PC-9 (cell line): ENCODE data around the gene PHYHD1. TPM values are rescaled to one million over a fixed set of nuclear protein-coding genes. Genes with fewer than 3 reads are reported as not detected.

Source experiments
- BruUV-seq: library from RNA; stranded (reverse); fragments of 400-500 nt; replicated peaks from 2 replicates; lab custom pipeline; 2021; lab: Mats Ljungman, UMichigan
- CTCF ChIA-PET: fragments of 300-600 bp; sonication (Branson Sonifier 250); formaldehyde crosslinking; loops from one replicate; lab custom pipeline; 2022; ENCODE audit warnings: antibody characterized with exemption; lab: Charles Lee
- POLR2A ChIA-PET: fragments of 300-600 bp; sonication (Branson Sonifier 250); formaldehyde crosslinking; loops from one replicate; lab custom pipeline; 2022; ENCODE audit warnings: antibody characterized with exemption; ENCODE audit not compliant: unreplicated experiment; lab: Charles Lee
- DNase-seq, 2 experiments: peaks; one replicate each; pipeline versions ENCODE4 v3.0.0 to v3.0.0-alpha.2; 2015 to 2022; ENCODE audit warnings: mixed read lengths in 1 of 2
- H2AFZ ChIP-seq: fragments of 200-600 bp; sonication (generic); 2 replicates; pipeline ENCODE4 v1.8.1; 2017; ENCODE audit warnings: antibody characterized with exemption
- H3F3A ChIP-seq: fragments of 200-600 bp; sonication (generic); 2 replicates; pipeline ENCODE4 v1.8.1; 2017; ENCODE audit warnings: antibody characterized with exemption, mild to moderate bottlenecking, low read depth; ENCODE audit not compliant: insufficient read depth
- H3K27ac ChIP-seq: fragments of 200-600 bp; sonication (generic); 2 replicates; pipeline ENCODE4 v1.6.1; 2016; ENCODE audit warnings: mixed run types
- H3K27me3 ChIP-seq: fragments of 200-600 bp; sonication (generic); 2 replicates; pipeline ENCODE4 v1.6.1; 2016; ENCODE audit warnings: low read depth, mixed run types; ENCODE audit not compliant: insufficient read depth
- H3K36me3 ChIP-seq: fragments of 200-600 bp; sonication (generic); 2 replicates; pipeline ENCODE4 v1.6.1; 2016; ENCODE audit warnings: low read depth, mixed run types
- H3K4me1 ChIP-seq: fragments of 200-600 bp; sonication (generic); replicated peaks from 2 replicates; pipeline ENCODE4 v1.6.1; 2016; ENCODE audit warnings: mixed run types; ENCODE audit not compliant: insufficient read depth
- H3K4me2 ChIP-seq: fragments of 200-600 bp; sonication (generic); 2 replicates; pipeline ENCODE4 v1.6.1; 2017; ENCODE audit warnings: mixed run types
- H3K4me3 ChIP-seq: fragments of 200-600 bp; sonication (generic); 2 replicates; pipeline ENCODE4 v1.6.1; 2016; ENCODE audit warnings: mixed run types
- H3K79me2 ChIP-seq: fragments of 200-600 bp; sonication (generic); 2 replicates; pipeline ENCODE4 v1.6.1; 2017; ENCODE audit warnings: low read depth, mixed run types
- H3K9me2 ChIP-seq: fragments of 200-600 bp; sonication (generic); 2 replicates; pipeline ENCODE4 v1.8.1; 2017; ENCODE audit warnings: mild to moderate bottlenecking; ENCODE audit not compliant: insufficient read depth
- H3K9me3 ChIP-seq: fragments of 200-600 bp; sonication (generic); 2 replicates; pipeline ENCODE4 v1.8.1; 2016; ENCODE audit warnings: low read depth; ENCODE audit not compliant: insufficient read depth
- H4K20me1 ChIP-seq: fragments of 200-600 bp; sonication (generic); 2 replicates; pipeline ENCODE4 v1.8.1; 2017; ENCODE audit not compliant: insufficient read depth
- EZH2 ChIP-seq: fragments of 200-600 bp; sonication (generic); IDR thresholded peaks from 2 replicates; pipeline ENCODE4 v1.8.0; 2017; ENCODE audit warnings: antibody characterized with exemption, low read depth
- intact Hi-C: fragments of 100-400 bp; cut with micrococcal nuclease; formaldehyde crosslinking; loops from one replicate; pipeline ENCODE4 v1.10.0; 2022; ENCODE audit not compliant: unreplicated experiment
- total RNA-seq: library from RNA; stranded (reverse); gene quantifications from 2 replicates; pipeline ENCODE4 v1.2.3, GENCODE V29; 2021
- TF ChIP-seq, protein P1 (sequence below): fragments of 200-600 bp; sonication (generic); conservative IDR thresholded peaks from 2 replicates; pipeline ENCODE4 v1.6.1; 2017; ENCODE audit warnings: mixed run types, antibody characterized with exemption, mild to moderate bottlenecking, moderate library complexity

The PHYHD1 gene
- total RNA-seq, 1 experiment from 2014 or later = 4.2 TPM

DNA sequence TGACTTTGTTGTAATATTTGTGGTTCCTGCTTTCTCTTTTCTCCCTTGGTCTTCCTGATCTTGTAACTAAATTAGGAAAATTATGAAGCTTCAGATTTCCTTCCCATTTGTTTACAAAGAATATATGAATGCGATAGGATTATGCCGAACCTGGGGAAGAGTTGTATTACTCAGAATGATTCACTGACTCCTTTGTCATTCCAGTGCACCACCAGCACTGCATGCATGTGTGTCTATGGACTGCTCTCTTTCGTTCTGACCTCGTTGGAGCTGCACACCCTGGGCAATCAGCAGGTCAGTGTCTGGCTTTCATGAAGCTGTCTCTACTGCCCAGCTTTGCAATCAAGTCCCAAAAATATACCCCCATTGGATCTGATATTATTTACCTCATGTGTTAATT, 52.2 kb downstream of the PHYHD1 start:
- peak in 1 of 2 experiments; percentile 8 for DNase-seq
- H3F3A ChIP-seq = no peaks in the 10 kb centered on the region
- no peak for TF ChIP-seq EZH2
- TF ChIP-seq, protein P1, sequence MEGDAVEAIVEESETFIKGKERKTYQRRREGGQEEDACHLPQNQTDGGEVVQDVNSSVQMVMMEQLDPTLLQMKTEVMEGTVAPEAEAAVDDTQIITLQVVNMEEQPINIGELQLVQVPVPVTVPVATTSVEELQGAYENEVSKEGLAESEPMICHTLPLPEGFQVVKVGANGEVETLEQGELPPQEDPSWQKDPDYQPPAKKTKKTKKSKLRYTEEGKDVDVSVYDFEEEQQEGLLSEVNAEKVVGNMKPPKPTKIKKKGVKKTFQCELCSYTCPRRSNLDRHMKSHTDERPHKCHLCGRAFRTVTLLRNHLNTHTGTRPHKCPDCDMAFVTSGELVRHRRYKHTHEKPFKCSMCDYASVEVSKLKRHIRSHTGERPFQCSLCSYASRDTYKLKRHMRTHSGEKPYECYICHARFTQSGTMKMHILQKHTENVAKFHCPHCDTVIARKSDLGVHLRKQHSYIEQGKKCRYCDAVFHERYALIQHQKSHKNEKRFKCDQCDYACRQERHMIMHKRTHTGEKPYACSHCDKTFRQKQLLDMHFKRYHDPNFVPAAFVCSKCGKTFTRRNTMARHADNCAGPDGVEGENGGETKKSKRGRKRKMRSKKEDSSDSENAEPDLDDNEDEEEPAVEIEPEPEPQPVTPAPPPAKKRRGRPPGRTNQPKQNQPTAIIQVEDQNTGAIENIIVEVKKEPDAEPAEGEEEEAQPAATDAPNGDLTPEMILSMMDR = no peak
- intact Hi-C loops = no loop called here
- H3K9me2 ChIP-seq = no peaks in the 10 kb centered on the region
- H3K4me2 ChIP-seq = no peak overlapping the region
- H2AFZ ChIP-seq = no peak overlapping the region
- no peaks in the 10 kb centered on the region for H3K4me1 ChIP-seq
- CTCF ChIA-PET = no interaction called here
- no peaks in the 10 kb centered on the region for H3K27me3 ChIP-seq
- H3K79me2 ChIP-seq = no peaks in the 10 kb centered on the region
- 0 out of 2 replicates have a peak overlapping the region, but pooled peaks have one; percentile 18 for H3K27ac ChIP-seq
- POLR2A ChIA-PET = no interaction called here
- no TSS peak for BruUV-seq
- no peaks in the 10 kb centered on the region for H3K9me3 ChIP-seq
- no peaks in the 10 kb centered on the region; the same call in 1 of the 2 replicates for H4K20me1 ChIP-seq
- peaks cover 18% of the 10 kb centered on the region for H3K36me3 ChIP-seq
- H3K4me3 ChIP-seq = no peak overlapping the region

DNA sequence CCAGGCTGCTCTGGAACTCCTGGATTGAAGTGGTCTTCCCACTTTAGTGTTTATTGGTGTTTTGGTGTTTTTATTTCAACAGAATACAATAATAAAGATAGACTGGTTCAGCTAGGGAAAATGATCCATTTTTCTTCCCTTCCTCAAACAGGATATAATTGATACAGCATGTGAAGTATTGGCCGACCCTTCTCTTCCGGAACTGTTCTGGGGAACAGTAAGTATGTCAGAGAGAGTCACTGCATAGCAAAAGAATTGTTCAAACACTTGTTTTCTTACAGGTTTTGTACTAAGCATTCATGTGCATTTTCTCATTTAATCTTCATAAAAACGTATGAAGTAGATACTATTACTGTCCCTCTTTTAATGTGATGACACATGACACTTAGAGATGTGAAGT, 58.3 kb downstream of the PHYHD1 start:
- intact Hi-C loops = no loop called here
- Histone ChIP-seq H3K27ac (no peak overlapping the region), H3K36me3 (peaks cover 25% of the 10 kb centered on the region), H2AFZ (no peak overlapping the region), H3K4me3 (no peak overlapping the region), H3K9me3 (no peaks in the 10 kb centered on the region), H3K79me2 (no peaks in the 10 kb centered on the region), H3K9me2 (no peaks in the 10 kb centered on the region), H3K4me1 (no peaks in the 10 kb centered on the region), H3F3A (no peaks in the 10 kb centered on the region), H3K4me2 (no peak overlapping the region), H4K20me1 (no peaks in the 10 kb centered on the region), H3K27me3 (no peaks in the 10 kb centered on the region)
- POLR2A ChIA-PET = no interaction called here
- no peak for TF ChIP-seq EZH2
- TF ChIP-seq, protein P1 = no peak
- no peak for DNase-seq
- no TSS peak for BruUV-seq
- CTCF ChIA-PET = no interaction called here

DNA sequence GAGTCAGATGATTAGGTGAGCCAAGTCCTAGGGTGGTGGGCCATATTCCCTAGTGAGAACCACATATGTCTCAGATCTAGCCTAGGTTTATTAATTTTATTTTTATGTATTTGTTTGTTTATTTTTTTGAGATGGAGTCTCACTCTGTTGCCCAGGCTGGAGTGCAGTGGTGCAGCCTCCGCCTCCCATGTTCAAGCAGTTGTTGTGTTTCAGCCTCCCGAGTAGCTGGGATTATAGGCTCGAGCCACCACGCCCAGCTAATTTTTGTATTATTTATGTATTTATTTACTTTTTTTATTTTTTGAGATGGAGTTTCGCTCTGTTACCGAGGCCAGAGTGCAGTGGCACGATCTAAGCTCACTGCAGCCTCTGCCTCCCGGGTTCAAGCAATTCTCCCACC, 62.8 kb downstream of the PHYHD1 start:
- no peaks in the 10 kb centered on the region for H3K4me1 ChIP-seq
- POLR2A ChIA-PET = no interaction called here
- no peak overlapping the region for H2AFZ ChIP-seq
- H3K79me2 ChIP-seq = no peaks in the 10 kb centered on the region
- no peak for DNase-seq
- peaks cover 33% of the 10 kb centered on the region for H3K36me3 ChIP-seq
- no peaks in the 10 kb centered on the region for H3K27me3 ChIP-seq
- H3K4me3 ChIP-seq = no peak overlapping the region
- BruUV-seq = no TSS peak
- H4K20me1 ChIP-seq = no peaks in the 10 kb centered on the region
- no peaks in the 10 kb centered on the region for H3K9me2 ChIP-seq
- no peak overlapping the region for H3K4me2 ChIP-seq
- no peak overlapping the region for H3K27ac ChIP-seq
- CTCF ChIA-PET = no interaction called here
- intact Hi-C loops = no loop called here
- no peak for TF ChIP-seq EZH2
- TF ChIP-seq, protein P1 = no peak
- no peaks in the 10 kb centered on the region; the same call in 1 of the 2 replicates for H3F3A ChIP-seq
- H3K9me3 ChIP-seq = no peaks in the 10 kb centered on the region
